WI38 (cell line): ENCODE measurements around the gene MTCL3.

ENCODE experiments used
- H3K4me3 ChIP-seq: 2 replicates; pipeline ENCODE4 v1.5.1; 2011; ENCODE audit warnings: low read depth, mild to moderate bottlenecking, control low read depth, low read length
- CTCF ChIP-seq: IDR thresholded peaks from 2 replicates; pipeline ENCODE4 v1.5.1; 2012; ENCODE audit warnings: low read depth, mild to moderate bottlenecking, control low read depth, low read length

The MTCL3 gene

DNA sequence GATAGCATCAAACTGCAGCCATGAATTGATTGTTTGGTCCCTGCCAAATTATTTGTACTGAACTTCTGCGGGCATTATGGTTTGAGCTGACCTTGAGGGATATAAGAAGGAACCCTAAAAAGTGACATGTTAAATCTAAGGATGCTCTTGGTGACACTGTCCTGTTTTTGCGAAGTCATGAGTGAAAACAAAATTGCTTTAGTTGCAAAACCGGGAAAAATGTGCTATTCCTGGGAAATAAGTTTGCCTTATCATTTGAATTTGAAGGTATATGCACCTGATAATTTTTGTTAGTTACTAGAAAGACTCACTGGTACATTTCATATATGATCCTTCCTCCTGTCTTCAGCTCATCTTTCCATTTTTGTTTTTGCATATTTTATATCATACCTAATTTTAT is 67.7 kb downstream of the MTCL3 start:
- H3K4me3 ChIP-seq = no peak overlapping the region
- no peak for TF ChIP-seq CTCF

- H3K4me3 ChIP-seq = no peak overlapping the region
- no peak for TF ChIP-seq CTCF
Observed at GRCh38 chr6:127447780-127448179, 71.4 kb downstream of the MTCL3 start.

DNA sequence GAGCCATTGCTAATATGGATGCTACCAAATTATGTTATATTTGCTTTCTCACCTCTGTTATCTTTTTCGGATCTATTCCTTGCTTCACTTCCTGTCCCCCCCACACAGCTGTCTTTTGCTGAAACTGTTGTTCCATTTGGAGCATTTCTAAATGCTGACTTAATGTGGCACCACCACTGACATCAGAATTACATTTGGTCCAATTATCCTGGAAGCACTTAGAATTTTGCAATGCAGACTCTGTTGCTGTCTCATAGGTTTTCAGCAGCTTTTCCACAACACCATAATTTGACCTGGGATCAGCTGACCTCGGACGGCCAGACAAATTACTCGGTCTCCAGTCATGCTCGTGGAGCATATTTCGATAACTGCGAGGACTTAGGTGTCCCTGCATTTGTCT is 72.8 kb downstream of the MTCL3 start:
- H3K4me3 ChIP-seq = no peak overlapping the region
- no peak for TF ChIP-seq CTCF

DNA sequence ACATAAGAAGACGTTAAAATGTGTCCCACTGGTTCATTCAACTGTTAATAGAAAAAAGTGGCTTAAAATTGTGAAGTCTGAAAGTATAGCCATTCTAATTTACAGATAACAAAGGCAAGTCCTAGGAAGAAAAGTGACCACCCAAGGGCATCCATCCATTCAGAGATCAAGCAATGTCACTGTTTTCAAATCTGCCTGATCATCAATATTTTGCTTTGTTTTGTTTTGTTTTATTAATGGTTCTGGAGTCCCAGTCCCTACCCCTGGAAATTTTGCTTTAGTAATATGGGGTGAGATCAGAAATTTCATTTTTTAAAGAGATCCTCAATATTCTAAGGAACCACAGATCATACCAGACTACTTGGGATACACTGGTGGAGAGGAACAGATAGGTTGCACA is 77.3 kb downstream of the MTCL3 start:
- H3K4me3 ChIP-seq = no peak overlapping the region

DNA sequence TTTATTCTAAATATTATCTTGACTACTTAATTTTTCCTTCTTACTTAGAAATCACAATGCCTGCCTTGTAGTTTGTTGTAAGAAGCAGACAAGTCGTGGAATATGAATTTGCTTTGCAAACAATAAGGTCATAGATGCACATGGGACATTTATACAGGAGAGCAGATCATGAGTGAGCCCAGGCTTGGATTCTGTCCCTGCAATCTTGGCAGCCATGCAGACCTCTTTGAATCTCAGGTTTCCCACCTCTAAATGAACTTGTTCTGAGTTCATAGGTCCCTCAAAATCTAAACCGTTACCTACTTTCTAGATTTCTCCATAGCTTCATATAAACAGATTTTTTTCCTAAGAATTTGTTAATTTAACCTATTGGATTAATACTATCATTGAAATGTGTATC is 79.4 kb downstream of the MTCL3 start:
- TF ChIP-seq CTCF = no peak
- H3K4me3 ChIP-seq = no peak overlapping the region

More for the DNA sequence above, 77.3 kb downstream of the MTCL3 start:
- TF ChIP-seq CTCF = no peak

DNA sequence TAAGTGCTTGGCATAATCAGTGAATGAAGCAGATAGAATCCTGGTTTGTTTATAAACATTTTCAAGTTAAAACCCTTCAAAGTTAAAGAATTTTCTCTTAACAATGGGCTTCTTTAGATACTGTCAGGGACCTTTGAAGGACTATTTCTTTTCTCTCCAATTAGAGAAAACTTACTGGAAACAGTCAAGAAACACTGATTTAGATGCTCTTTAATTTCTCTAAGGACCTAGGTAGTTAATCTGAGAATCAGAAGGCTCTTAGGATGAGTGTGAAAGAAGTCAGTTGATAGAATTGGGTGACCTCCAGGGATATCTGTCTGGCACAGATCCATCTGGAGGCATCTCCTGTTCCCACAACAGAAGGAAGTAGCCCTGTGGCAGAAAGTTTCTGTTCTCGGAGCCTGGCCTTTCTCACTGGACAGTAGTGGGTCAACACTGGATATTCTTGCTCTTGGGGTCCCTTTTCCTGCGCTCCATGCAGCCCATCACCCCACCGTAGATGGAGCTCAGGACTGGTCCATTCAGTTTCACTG is 82.5 kb downstream of the MTCL3 start:
- H3K4me3 ChIP-seq = no peak overlapping the region
- TF ChIP-seq CTCF = no peak

- TF ChIP-seq CTCF = no peak
- no peak overlapping the region for H3K4me3 ChIP-seq
Observed at GRCh38 chr6:127435626-127436220, 83.4 kb downstream of the MTCL3 start.
